ENCODE results near the gene TMEM106B.

Gene TMEM106B

GRCh38 chr7:12239806-12240205, 28.7 kb downstream of the TMEM106B start:
- ATAC-seq (no peak), DNase-seq (no peak)
- H3K27ac Mint-ChIP-seq: no peak overlapping the region
- no peaks in the 10 kb centered on the region for H3K27me3 Mint-ChIP-seq
- H3K4me3 Mint-ChIP-seq: no peak overlapping the region
- H3K4me1 Mint-ChIP-seq: peaks cover 14% of the 10 kb centered on the region
- H3K9me3 Mint-ChIP-seq: peaks cover 18% of the 10 kb centered on the region
- peaks cover 40% of the 10 kb centered on the region for H3K36me3 Mint-ChIP-seq (ENCODE audit: low read depth)

- Mint-ChIP-seq H3K9me3 (peaks cover 2% of the 10 kb centered on the region), H3K27ac (no peak overlapping the region), H3K4me3 (no peak overlapping the region), H3K27me3 (no peaks in the 10 kb centered on the region), H3K4me1 (peaks cover 13% of the 10 kb centered on the region), H3K36me3 (ENCODE audit: low read depth) (peaks cover 20% of the 10 kb centered on the region)
- no peak for ATAC-seq
- no peak for DNase-seq
Observed at GRCh38 chr7:12244129-12244528, 33.0 kb downstream of the TMEM106B start.

GRCh38 chr7:12244694-12245093, 33.6 kb downstream of the TMEM106B start:
- Mint-ChIP-seq H3K9me3 (no peaks in the 10 kb centered on the region), H3K27ac (no peak overlapping the region), H3K36me3 (ENCODE audit: low read depth) (peaks cover 16% of the 10 kb centered on the region), H3K27me3 (no peaks in the 10 kb centered on the region), H3K4me3 (no peak overlapping the region), H3K4me1 (peaks cover 8% of the 10 kb centered on the region)
- no peak for DNase-seq
- no peak for ATAC-seq

- peaks cover 17% of the 10 kb centered on the region for H3K9me3 Mint-ChIP-seq
- ATAC-seq (no peak), DNase-seq (no peak)
- peaks cover 6% of the 10 kb centered on the region for H3K36me3 Mint-ChIP-seq (ENCODE audit: low read depth)
- no peaks in the 10 kb centered on the region for H3K27me3 Mint-ChIP-seq
- no peak overlapping the region for H3K4me3 Mint-ChIP-seq
- H3K4me1 Mint-ChIP-seq: no peaks in the 10 kb centered on the region
- H3K27ac Mint-ChIP-seq: no peak overlapping the region
Observed at GRCh38 chr7:12249706-12250105, 38.6 kb downstream of the TMEM106B start.

- H3K36me3 Mint-ChIP-seq (ENCODE audit: low read depth): peaks cover 6% of the 10 kb centered on the region
- H3K27me3 Mint-ChIP-seq: no peaks in the 10 kb centered on the region
- no peak overlapping the region for H3K27ac Mint-ChIP-seq
- ATAC-seq (no peak), DNase-seq (no peak)
- H3K4me3 Mint-ChIP-seq: no peak overlapping the region
- H3K9me3 Mint-ChIP-seq: peaks cover 17% of the 10 kb centered on the region
- peaks cover 2% of the 10 kb centered on the region for H3K4me1 Mint-ChIP-seq
Observed at GRCh38 chr7:12250232-12250631, 39.1 kb downstream of the TMEM106B start.

- Mint-ChIP-seq H3K4me1 (peaks cover 11% of the 10 kb centered on the region), H3K27me3 (no peaks in the 10 kb centered on the region), H3K36me3 (ENCODE audit: low read depth) (peaks cover 6% of the 10 kb centered on the region), H3K9me3 (peaks cover 17% of the 10 kb centered on the region), H3K4me3 (no peak overlapping the region), H3K27ac (peak overlapping the region; percentile 72)
- DNase-seq: no peak
- peak; percentile 55 for ATAC-seq
Observed at GRCh38 chr7:12256090-12256489, 45.0 kb downstream of the TMEM106B start.

GRCh38 chr7:12257582-12257981, 46.5 kb downstream of the TMEM106B start:
- H3K4me1 Mint-ChIP-seq: peaks cover 11% of the 10 kb centered on the region
- DNase-seq (peak; percentile 7), ATAC-seq (peak; percentile 90)
- no peak overlapping the region for H3K4me3 Mint-ChIP-seq
- H3K36me3 Mint-ChIP-seq (ENCODE audit: low read depth): no peaks in the 10 kb centered on the region
- peaks cover 9% of the 10 kb centered on the region for H3K9me3 Mint-ChIP-seq
- no peak overlapping the region for H3K27ac Mint-ChIP-seq
- H3K27me3 Mint-ChIP-seq: no peaks in the 10 kb centered on the region

GRCh38 chr7:12258074-12258473, 47.0 kb downstream of the TMEM106B start:
- ATAC-seq: no peak
- H3K4me3 Mint-ChIP-seq: no peak overlapping the region
- no peaks in the 10 kb centered on the region for H3K36me3 Mint-ChIP-seq (ENCODE audit: low read depth)
- H3K4me1 Mint-ChIP-seq: peaks cover 11% of the 10 kb centered on the region
- H3K9me3 Mint-ChIP-seq: peaks cover 8% of the 10 kb centered on the region
- no peak for DNase-seq
- no peak overlapping the region for H3K27ac Mint-ChIP-seq
- no peaks in the 10 kb centered on the region for H3K27me3 Mint-ChIP-seq

GRCh38 chr7:12267542-12267941, 56.4 kb downstream of the TMEM106B start:
- DNase-seq (no peak), ATAC-seq (no peak)
- Mint-ChIP-seq H3K36me3 (ENCODE audit: low read depth) (no peaks in the 10 kb centered on the region), H3K4me3 (no peak overlapping the region), H3K4me1 (no peaks in the 10 kb centered on the region), H3K27ac (no peak overlapping the region), H3K9me3 (peaks cover 4% of the 10 kb centered on the region), H3K27me3 (no peaks in the 10 kb centered on the region)

- H3K36me3 Mint-ChIP-seq (ENCODE audit: low read depth): no peaks in the 10 kb centered on the region
- no peaks in the 10 kb centered on the region for H3K4me1 Mint-ChIP-seq
- no peak overlapping the region for H3K4me3 Mint-ChIP-seq
- peaks cover 4% of the 10 kb centered on the region for H3K9me3 Mint-ChIP-seq
- no peak overlapping the region for H3K27ac Mint-ChIP-seq
- DNase-seq (no peak), ATAC-seq (no peak)
- no peaks in the 10 kb centered on the region for H3K27me3 Mint-ChIP-seq
Observed at GRCh38 chr7:12269100-12269895, 58.2 kb downstream of the TMEM106B start.

- H3K4me1 Mint-ChIP-seq: no peaks in the 10 kb centered on the region
- no peak overlapping the region for H3K27ac Mint-ChIP-seq
- no peak overlapping the region for H3K4me3 Mint-ChIP-seq
- no peaks in the 10 kb centered on the region for H3K36me3 Mint-ChIP-seq (ENCODE audit: low read depth)
- DNase-seq (no peak), ATAC-seq (no peak)
- H3K9me3 Mint-ChIP-seq: peaks cover 10% of the 10 kb centered on the region
- peaks cover 8% of the 10 kb centered on the region for H3K27me3 Mint-ChIP-seq
Observed at GRCh38 chr7:12281038-12281437, 69.9 kb downstream of the TMEM106B start.

GRCh38 chr7:12287901-12288300, 76.8 kb downstream of the TMEM106B start:
- Mint-ChIP-seq H3K4me3 (no peak overlapping the region), H3K27ac (no peak overlapping the region), H3K4me1 (no peaks in the 10 kb centered on the region), H3K36me3 (ENCODE audit: low read depth) (no peaks in the 10 kb centered on the region), H3K27me3 (no peaks in the 10 kb centered on the region), H3K9me3 (peaks cover 9% of the 10 kb centered on the region)
- ATAC-seq (no peak), DNase-seq (no peak)

GRCh38 chr7:12289996-12290395, 78.9 kb downstream of the TMEM106B start:
- no peaks in the 10 kb centered on the region for H3K4me1 Mint-ChIP-seq
- peaks cover 9% of the 10 kb centered on the region for H3K9me3 Mint-ChIP-seq
- ATAC-seq (no peak), DNase-seq (no peak)
- no peaks in the 10 kb centered on the region for H3K27me3 Mint-ChIP-seq
- H3K27ac Mint-ChIP-seq: no peak overlapping the region
- H3K36me3 Mint-ChIP-seq (ENCODE audit: low read depth): no peaks in the 10 kb centered on the region
- no peak overlapping the region for H3K4me3 Mint-ChIP-seq

GRCh38 chr7:12290761-12291160, 79.7 kb downstream of the TMEM106B start:
- no peaks in the 10 kb centered on the region for H3K36me3 Mint-ChIP-seq (ENCODE audit: low read depth)
- H3K4me1 Mint-ChIP-seq: peaks cover 2% of the 10 kb centered on the region
- H3K9me3 Mint-ChIP-seq: peaks cover 9% of the 10 kb centered on the region
- H3K4me3 Mint-ChIP-seq: no peak overlapping the region
- DNase-seq: no peak
- no peak for ATAC-seq
- H3K27ac Mint-ChIP-seq: no peak overlapping the region
- H3K27me3 Mint-ChIP-seq: no peaks in the 10 kb centered on the region

GRCh38 chr7:12291870-12292269, 80.8 kb downstream of the TMEM106B start:
- Mint-ChIP-seq H3K27ac (no peak overlapping the region), H3K9me3 (peaks cover 9% of the 10 kb centered on the region), H3K4me1 (peaks cover 2% of the 10 kb centered on the region), H3K27me3 (no peaks in the 10 kb centered on the region), H3K4me3 (no peak overlapping the region), H3K36me3 (ENCODE audit: low read depth) (no peaks in the 10 kb centered on the region)
- ATAC-seq (no peak), DNase-seq (no peak)

All from activated naive CD8-positive, alpha-beta T cell treated with anti-CD3 and anti-CD28 coated beads, Interleukin-2, amount 50 U/mL, for 24 hours (primary cell).